H9 (cell line): ENCODE measurements around the gene NCMAP. TPM values are rescaled to one million over a fixed set of nuclear protein-coding genes. Genes with fewer than 3 reads are reported as not detected.

ENCODE experiments used
- DNase-seq: peaks from one replicate; pipeline ENCODE4 v3.0.0-alpha.2; 2017
- H2AFZ ChIP-seq: one replicate; pipeline ENCODE4 v1.6.1; 2013; ENCODE audit warnings: mild to moderate bottlenecking, low read length, control low read depth, moderate library complexity
- H2AK5ac ChIP-seq: 2 replicates; pipeline ENCODE4 v1.6.1; 2013; ENCODE audit warnings: low read length, control low read depth, mixed read lengths; ENCODE audit not compliant: insufficient read length
- H2BK120ac ChIP-seq: one replicate; pipeline ENCODE4 v1.6.1; 2013; ENCODE audit warnings: low read depth, mild to moderate bottlenecking, low read length, control low read depth, inconsistent platforms; ENCODE audit not compliant: poor library complexity, severe bottlenecking
- H2BK12ac ChIP-seq: 2 replicates; pipeline ENCODE4 v1.6.1; 2013; ENCODE audit warnings: low read length, control low read depth, mixed read lengths, low read depth; ENCODE audit not compliant: insufficient read length
- H2BK15ac ChIP-seq: 2 replicates; pipeline ENCODE4 v1.6.1; 2013; ENCODE audit warnings: low read depth, low read length, control low read depth
- H2BK20ac ChIP-seq: one replicate; pipeline ENCODE4 v1.6.1; 2013; ENCODE audit warnings: low read depth, mild to moderate bottlenecking, low read length, control low read depth, inconsistent platforms; ENCODE audit not compliant: poor library complexity, severe bottlenecking
- H2BK5ac ChIP-seq: 2 replicates; pipeline ENCODE4 v1.6.1; 2013; ENCODE audit warnings: low read length, control low read depth, mixed read lengths; ENCODE audit not compliant: insufficient read length
- H3K14ac ChIP-seq: 2 replicates; pipeline ENCODE4 v1.6.1; 2013; ENCODE audit warnings: low read length, control low read depth; ENCODE audit not compliant: insufficient read depth
- H3K18ac ChIP-seq: 2 replicates; pipeline ENCODE4 v1.6.1; 2013; ENCODE audit warnings: low read depth, mild to moderate bottlenecking, mixed read lengths, low read length, control low read depth; ENCODE audit not compliant: insufficient read length
- H3K23ac ChIP-seq: 2 replicates; pipeline ENCODE4 v1.6.1; 2013; ENCODE audit warnings: low read length, control low read depth, mixed read lengths, low read depth; ENCODE audit not compliant: insufficient read length
- H3K23me2 ChIP-seq: 2 replicates; pipeline ENCODE4 v1.6.1; 2013; ENCODE audit warnings: low read depth, mild to moderate bottlenecking, mixed read lengths, low read length, control low read depth; ENCODE audit not compliant: insufficient read length, poor library complexity, severe bottlenecking
- H3K27ac ChIP-seq: 2 replicates; pipeline ENCODE4 v1.5.1; 2013; ENCODE audit warnings: low read length, control low read depth, mixed read lengths, low read depth; ENCODE audit not compliant: insufficient read length
- H3K27me3 ChIP-seq: 2 replicates; pipeline ENCODE4 v1.6.1; 2013; ENCODE audit warnings: low read length, control low read depth, inconsistent platforms; ENCODE audit not compliant: insufficient read depth
- H3K4ac ChIP-seq: 2 replicates; pipeline ENCODE4 v1.6.1; 2013; ENCODE audit warnings: low read depth, mild to moderate bottlenecking, control low read depth, inconsistent platforms, low read length, moderate library complexity
- H3K4me1 ChIP-seq: 2 replicates; pipeline ENCODE4 v1.6.1; 2013; ENCODE audit warnings: low read length, control low read depth, inconsistent platforms; ENCODE audit not compliant: insufficient read depth
- H3K4me2 ChIP-seq: 2 replicates; pipeline ENCODE4 v1.6.1; 2013; ENCODE audit warnings: low read length, control low read depth, mixed read lengths; ENCODE audit not compliant: insufficient read length, insufficient read depth
- H3K56ac ChIP-seq: 2 replicates; pipeline ENCODE4 v1.6.1; 2013; ENCODE audit warnings: low read depth, mild to moderate bottlenecking, mixed read lengths, low read length, control low read depth; ENCODE audit not compliant: insufficient read length
- H3K79me1 ChIP-seq: 2 replicates; pipeline ENCODE4 v1.6.1; 2013; ENCODE audit warnings: low read depth, mild to moderate bottlenecking, moderate library complexity, low read length, control low read depth, inconsistent platforms; ENCODE audit not compliant: insufficient read depth, poor library complexity, severe bottlenecking
- H3K79me2 ChIP-seq: 2 replicates; pipeline ENCODE4 v1.6.1; 2013; ENCODE audit warnings: low read length, control low read depth, inconsistent platforms; ENCODE audit not compliant: insufficient read depth
- H3K9ac ChIP-seq: 2 replicates; pipeline ENCODE4 v1.6.1; 2013; ENCODE audit warnings: low read length, control low read depth, mixed read lengths; ENCODE audit not compliant: insufficient read length; ENCODE audit errors: extremely low read depth
- H3K9me3 ChIP-seq: one replicate; pipeline ENCODE4 v1.6.1; 2013; ENCODE audit warnings: low read depth, low read length, inconsistent platforms; ENCODE audit not compliant: control insufficient read depth
- H3T11ph ChIP-seq: one replicate; pipeline ENCODE4 v1.6.1; 2013; ENCODE audit warnings: mild to moderate bottlenecking, low read length, control low read depth, inconsistent platforms
- H4K20me1 ChIP-seq: one replicate; pipeline ENCODE4 v1.6.1; 2013; ENCODE audit not compliant: control insufficient read depth, insufficient read length, insufficient read depth
- H4K5ac ChIP-seq: 2 replicates; pipeline ENCODE4 v1.6.1; 2013; ENCODE audit warnings: low read depth, mild to moderate bottlenecking, mixed read lengths, low read length, control low read depth; ENCODE audit not compliant: insufficient read length
- H4K8ac ChIP-seq: replicated peaks from 2 replicates; pipeline ENCODE4 v1.6.1; 2013; ENCODE audit warnings: low read length, control low read depth, mixed read lengths, low read depth; ENCODE audit not compliant: insufficient read length
- H4K91ac ChIP-seq: 2 replicates; pipeline ENCODE4 v1.6.1; 2013; ENCODE audit warnings: low read depth, mild to moderate bottlenecking, moderate library complexity, mixed read lengths, low read length, control low read depth; ENCODE audit not compliant: insufficient read length
- H3K27ac Mint-ChIP-seq, 3 experiments: 2 replicates in 2 of 3; 3 replicates in 1 of 3; pipeline ENCODE4 v1.8.0; 2020 to 2021; ENCODE audit warnings: mixed read lengths in 3 of 3, mild to moderate bottlenecking in 1 of 3, moderate library complexity in 1 of 3
- H3K27me3 Mint-ChIP-seq: 2 replicates; pipeline ENCODE4 v1.8.0; 2021; ENCODE audit warnings: low read depth, mild to moderate bottlenecking, moderate library complexity, mixed read lengths
- H3K36me3 Mint-ChIP-seq, 3 experiments: 2 replicates in 2 of 3; 3 replicates in 1 of 3; pipeline ENCODE4 v1.8.0; 2020 to 2021; ENCODE audit warnings: low read depth in 3 of 3, mixed read lengths in 3 of 3; ENCODE audit not compliant: insufficient read depth in 1 of 3
- H3K4me1 Mint-ChIP-seq, 2 experiments: 2 replicates each; pipeline ENCODE4 v1.8.0; 2020; ENCODE audit warnings: mixed read lengths in 2 of 2
- H3K4me3 Mint-ChIP-seq, 2 experiments: 2 replicates in 1 of 2; 3 replicates in 1 of 2; pipeline ENCODE4 v1.8.0; 2020 to 2021; ENCODE audit warnings: mild to moderate bottlenecking in 2 of 2, mixed read lengths in 2 of 2, moderate library complexity in 1 of 2
- H3K9me3 Mint-ChIP-seq, 2 experiments: 2 replicates in 1 of 2; 3 replicates in 1 of 2; pipeline ENCODE4 v1.8.0; 2020; ENCODE audit warnings: mild to moderate bottlenecking in 2 of 2, mixed read lengths in 2 of 2, moderate library complexity in 1 of 2
- WGBS: extraction: QIAGEN DNeasy Blood & Tissue Kit; methylation state at CpG from one replicate; pipeline ENCODE4 v1.1.7; 2013; ENCODE audit warnings: missing lambda C conversion rate, low lambda C conversion rate, mixed read lengths; ENCODE audit not compliant: insufficient read length; ENCODE audit errors: extremely low coverage; 5-methylcytosine and 5-hydroxymethylcytosine counted together
- total RNA-seq: library from RNA; stranded (reverse); gene quantifications from 2 replicates; pipeline ENCODE4 v1.2.1, GENCODE V29; 2021
- TF ChIP-seq, protein P1 (sequence below): fragments of 200-600 bp; sonication (generic); conservative IDR thresholded peaks from 3 replicates; pipeline ENCODE4 v1.8.0; 2021; ENCODE audit warnings: antibody characterized with exemption, mild to moderate bottlenecking

NCMAP gene
- total RNA-seq, 1 experiment from 2014 or later, result 0.35 TPM

DNA sequence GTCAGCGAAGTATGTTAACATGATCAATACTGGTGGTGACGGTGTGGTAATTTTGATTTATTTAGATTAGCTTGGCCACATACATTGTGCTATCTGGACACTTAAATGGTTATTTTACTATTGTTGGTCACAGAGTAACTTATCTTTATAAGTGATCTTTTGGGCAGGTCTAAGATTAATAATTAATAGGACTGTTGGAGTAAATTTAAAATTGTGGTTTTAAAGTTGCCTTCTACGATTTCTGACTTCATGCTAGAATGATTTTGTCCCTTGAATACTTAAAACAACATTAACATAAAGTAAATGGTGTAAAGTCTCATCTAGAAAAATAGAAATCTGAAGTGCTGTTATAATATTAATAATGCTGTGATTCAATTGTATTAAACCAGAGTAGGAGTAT lies 101.9 kb downstream of the NCMAP start:
- Histone ChIP-seq H4K20me1 (no peaks in the 10 kb centered on the region), H3K79me2 (no peaks in the 10 kb centered on the region)
- DNase-seq, result no peak

More for the DNA sequence above, 101.9 kb downstream of the NCMAP start:
- H3K36me3 Mint-ChIP-seq, result peaks cover 58 to 93% (median 92%) of the 10 kb centered on the region in 3 experiments; a peak in 6 of 7 replicates
- no peak overlapping the region for H3K4me3 Mint-ChIP-seq
- no peak overlapping the region for H2BK15ac ChIP-seq
- H3K4me1 Mint-ChIP-seq, result no peaks in the 10 kb centered on the region
- no peak overlapping the region for H3K27ac Mint-ChIP-seq
- no peaks in the 10 kb centered on the region for H3K4me1 ChIP-seq
- no peak overlapping the region for H3K27ac ChIP-seq
- no peak overlapping the region for H3K56ac ChIP-seq
- WGBS, result no CpG with 5 or more reads among the region's 3 CpGs
- no peak overlapping the region for H3K4me2 ChIP-seq
- H3K79me1 ChIP-seq, result peaks cover 3% of the 10 kb centered on the region
- no peaks in the 10 kb centered on the region for H3K27me3 Mint-ChIP-seq
- H3K14ac ChIP-seq, result no peak overlapping the region
- no peak overlapping the region for H2BK12ac ChIP-seq
- H3K9ac ChIP-seq, result no peak overlapping the region
- H2BK20ac ChIP-seq, result no peak overlapping the region
- no peaks in the 10 kb centered on the region for H3K9me3 ChIP-seq
- no peak overlapping the region for H4K8ac ChIP-seq
- H2AK5ac ChIP-seq, result no peak overlapping the region
- no peaks in the 10 kb centered on the region for H3K23me2 ChIP-seq
- no peak overlapping the region for H4K5ac ChIP-seq
- H3K23ac ChIP-seq, result no peak overlapping the region
- H2BK5ac ChIP-seq, result no peak overlapping the region
- H3K9me3 Mint-ChIP-seq, result no peaks in the 10 kb centered on the region
- no peak overlapping the region for H4K91ac ChIP-seq
- H3K4ac ChIP-seq, result no peak overlapping the region
- H3K18ac ChIP-seq, result no peak overlapping the region
- no peak overlapping the region for H2BK120ac ChIP-seq
- no peaks in the 10 kb centered on the region for H3K27me3 ChIP-seq
- no peak overlapping the region for H2AFZ ChIP-seq
- H3T11ph ChIP-seq, result no peak overlapping the region
- TF ChIP-seq, protein P1, sequence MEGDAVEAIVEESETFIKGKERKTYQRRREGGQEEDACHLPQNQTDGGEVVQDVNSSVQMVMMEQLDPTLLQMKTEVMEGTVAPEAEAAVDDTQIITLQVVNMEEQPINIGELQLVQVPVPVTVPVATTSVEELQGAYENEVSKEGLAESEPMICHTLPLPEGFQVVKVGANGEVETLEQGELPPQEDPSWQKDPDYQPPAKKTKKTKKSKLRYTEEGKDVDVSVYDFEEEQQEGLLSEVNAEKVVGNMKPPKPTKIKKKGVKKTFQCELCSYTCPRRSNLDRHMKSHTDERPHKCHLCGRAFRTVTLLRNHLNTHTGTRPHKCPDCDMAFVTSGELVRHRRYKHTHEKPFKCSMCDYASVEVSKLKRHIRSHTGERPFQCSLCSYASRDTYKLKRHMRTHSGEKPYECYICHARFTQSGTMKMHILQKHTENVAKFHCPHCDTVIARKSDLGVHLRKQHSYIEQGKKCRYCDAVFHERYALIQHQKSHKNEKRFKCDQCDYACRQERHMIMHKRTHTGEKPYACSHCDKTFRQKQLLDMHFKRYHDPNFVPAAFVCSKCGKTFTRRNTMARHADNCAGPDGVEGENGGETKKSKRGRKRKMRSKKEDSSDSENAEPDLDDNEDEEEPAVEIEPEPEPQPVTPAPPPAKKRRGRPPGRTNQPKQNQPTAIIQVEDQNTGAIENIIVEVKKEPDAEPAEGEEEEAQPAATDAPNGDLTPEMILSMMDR, result no peak

Other genes with a start within 250 kb of the NCMAP start
- 3.5 and 4.0 TPM in 2 replicates for gene GRHL3, start 236.7 kb upstream of the NCMAP start, total RNA-seq
- 8.3 and 9.5 TPM in 2 replicates for gene STPG1, start 142.3 kb upstream of the NCMAP start, total RNA-seq
- 7.7 and 7.9 TPM in 2 replicates for gene NIPAL3, start 140.3 kb upstream of the NCMAP start, total RNA-seq
- 13.0 TPM in 2 replicates for gene RCAN3, start 53.3 kb upstream of the NCMAP start, total RNA-seq
- 282 and 290 TPM in 2 replicates for gene SRRM1, start 87.2 kb downstream of the NCMAP start, total RNA-seq
- 230 and 240 TPM in 2 replicates for gene CLIC4, start 189.4 kb downstream of the NCMAP start, total RNA-seq